ENCODE data around the gene ADAMTS19.

Gene ADAMTS19

DNA sequence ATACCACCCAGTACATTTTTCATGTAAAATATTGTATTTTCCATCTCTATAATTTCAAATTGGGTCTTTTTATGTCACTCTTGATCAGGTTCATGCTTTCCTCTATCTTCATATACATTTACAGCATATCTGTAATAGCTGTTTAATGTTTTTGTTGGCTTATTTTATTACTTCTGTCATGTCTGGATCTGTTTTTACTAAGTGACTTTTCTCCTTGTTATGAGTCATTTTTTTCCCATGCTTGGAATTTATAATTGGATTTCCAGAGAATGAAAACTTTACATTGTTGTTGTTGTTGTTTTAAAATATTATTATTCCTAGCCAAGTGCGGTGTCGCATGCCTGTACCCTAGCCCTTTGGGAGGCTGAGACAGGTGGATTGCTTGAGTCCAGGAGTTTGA, 5.6 kb upstream of the ADAMTS19 start:
- Histone ChIP-seq H4K20me1 (ENCODE audit: insufficient read depth, low read length) (no peaks in the 10 kb centered on the region), H3K79me2 (ENCODE audit: insufficient read depth, low read length) (no peaks in the 10 kb centered on the region), H3K9me2 (ENCODE audit: low read depth, low read length) (no peaks in the 10 kb centered on the region), H3K27ac (ENCODE audit: low read depth, low read length, poor library complexity, severe bottlenecking) (no peak overlapping the region), H3K36me3 (ENCODE audit: insufficient read depth, low read length) (no peaks in the 10 kb centered on the region), H3F3A (ENCODE audit: insufficient read depth, low read length) (no peaks in the 10 kb centered on the region), H3K9ac (ENCODE audit: low read length) (no peak overlapping the region), H3K4me2 (ENCODE audit: low read length) (no peak overlapping the region), H3K4me1 (ENCODE audit: insufficient read depth, low read length, severe bottlenecking) (peaks cover 26% of the 10 kb centered on the region), H3K9me3 (ENCODE audit: low read length) (no peaks in the 10 kb centered on the region), H2AFZ (ENCODE audit: low read length) (no peak overlapping the region), H3K27me3 (ENCODE audit: insufficient read depth, low read length) (no peaks in the 10 kb centered on the region), H3K4me3 (ENCODE audit: low read depth, low read length, poor library complexity, severe bottlenecking) (no peak overlapping the region)
- TF ChIP-seq, protein P1, sequence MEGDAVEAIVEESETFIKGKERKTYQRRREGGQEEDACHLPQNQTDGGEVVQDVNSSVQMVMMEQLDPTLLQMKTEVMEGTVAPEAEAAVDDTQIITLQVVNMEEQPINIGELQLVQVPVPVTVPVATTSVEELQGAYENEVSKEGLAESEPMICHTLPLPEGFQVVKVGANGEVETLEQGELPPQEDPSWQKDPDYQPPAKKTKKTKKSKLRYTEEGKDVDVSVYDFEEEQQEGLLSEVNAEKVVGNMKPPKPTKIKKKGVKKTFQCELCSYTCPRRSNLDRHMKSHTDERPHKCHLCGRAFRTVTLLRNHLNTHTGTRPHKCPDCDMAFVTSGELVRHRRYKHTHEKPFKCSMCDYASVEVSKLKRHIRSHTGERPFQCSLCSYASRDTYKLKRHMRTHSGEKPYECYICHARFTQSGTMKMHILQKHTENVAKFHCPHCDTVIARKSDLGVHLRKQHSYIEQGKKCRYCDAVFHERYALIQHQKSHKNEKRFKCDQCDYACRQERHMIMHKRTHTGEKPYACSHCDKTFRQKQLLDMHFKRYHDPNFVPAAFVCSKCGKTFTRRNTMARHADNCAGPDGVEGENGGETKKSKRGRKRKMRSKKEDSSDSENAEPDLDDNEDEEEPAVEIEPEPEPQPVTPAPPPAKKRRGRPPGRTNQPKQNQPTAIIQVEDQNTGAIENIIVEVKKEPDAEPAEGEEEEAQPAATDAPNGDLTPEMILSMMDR (IDR thresholded peaks at IDR 0.05; ENCODE audit: low read length): no peak
- no peak for TF ChIP-seq EZH2 (IDR thresholded peaks at IDR 0.05; ENCODE audit: borderline replicate concordance, low read length)

- Histone ChIP-seq H3K9ac (ENCODE audit: low read length) (no peak overlapping the region), H3K27ac (ENCODE audit: low read depth, low read length, poor library complexity, severe bottlenecking) (no peak overlapping the region), H3K9me2 (ENCODE audit: low read depth, low read length) (no peaks in the 10 kb centered on the region), H3K9me3 (ENCODE audit: low read length) (no peaks in the 10 kb centered on the region; the same call in 1 of the 2 replicates), H4K20me1 (ENCODE audit: insufficient read depth, low read length) (no peaks in the 10 kb centered on the region), H3K36me3 (ENCODE audit: insufficient read depth, low read length) (no peaks in the 10 kb centered on the region), H3K4me3 (ENCODE audit: low read depth, low read length, poor library complexity, severe bottlenecking) (no peak overlapping the region), H2AFZ (ENCODE audit: low read length) (no peak overlapping the region), H3K4me2 (ENCODE audit: low read length) (no peak overlapping the region), H3K4me1 (ENCODE audit: insufficient read depth, low read length, severe bottlenecking) (peaks cover 26% of the 10 kb centered on the region), H3K27me3 (ENCODE audit: insufficient read depth, low read length) (no peaks in the 10 kb centered on the region), H3K79me2 (ENCODE audit: insufficient read depth, low read length) (no peaks in the 10 kb centered on the region), H3F3A (ENCODE audit: insufficient read depth, low read length) (no peaks in the 10 kb centered on the region)
- TF ChIP-seq EZH2 (IDR thresholded peaks at IDR 0.05; ENCODE audit: borderline replicate concordance, low read length): no peak
- TF ChIP-seq, protein P1 (IDR thresholded peaks at IDR 0.05; ENCODE audit: low read length): no peak
Measured at GRCh38 chr5:129459450-129459776, 685 bp upstream of the ADAMTS19 start.

DNA sequence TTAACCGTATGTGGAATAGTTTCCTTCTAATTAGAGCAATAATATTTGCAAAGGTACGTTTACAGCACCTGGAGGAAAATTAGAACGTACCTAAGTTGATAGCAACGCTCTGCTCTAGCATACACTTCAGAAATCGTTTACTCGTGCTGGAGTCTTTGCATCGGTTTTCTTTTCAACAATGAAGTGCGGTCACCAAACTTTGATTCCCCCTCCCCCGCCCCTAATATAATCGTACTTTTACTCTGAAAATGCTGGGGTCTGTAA, 506 bp downstream of the ADAMTS19 start:
- H3K4me2 ChIP-seq (ENCODE audit: low read length): no peak overlapping the region
- no peaks in the 10 kb centered on the region for H4K20me1 ChIP-seq (ENCODE audit: insufficient read depth, low read length)
- no peak overlapping the region for H2AFZ ChIP-seq (ENCODE audit: low read length)
- TF ChIP-seq, protein P1 (IDR thresholded peaks at IDR 0.05; ENCODE audit: low read length): no peak
- no peak for TF ChIP-seq EZH2 (IDR thresholded peaks at IDR 0.05; ENCODE audit: borderline replicate concordance, low read length)
- no peaks in the 10 kb centered on the region for H3F3A ChIP-seq (ENCODE audit: insufficient read depth, low read length)
- no peak overlapping the region for H3K27ac ChIP-seq (ENCODE audit: low read depth, low read length, poor library complexity, severe bottlenecking)
- H3K4me1 ChIP-seq (ENCODE audit: insufficient read depth, low read length, severe bottlenecking): peaks cover 26% of the 10 kb centered on the region
- no peaks in the 10 kb centered on the region for H3K27me3 ChIP-seq (ENCODE audit: insufficient read depth, low read length)
- no peaks in the 10 kb centered on the region for H3K36me3 ChIP-seq (ENCODE audit: insufficient read depth, low read length)
- H3K79me2 ChIP-seq (ENCODE audit: insufficient read depth, low read length): no peaks in the 10 kb centered on the region
- no peaks in the 10 kb centered on the region for H3K9me2 ChIP-seq (ENCODE audit: low read depth, low read length)
- H3K9me3 ChIP-seq (ENCODE audit: low read length): no peaks in the 10 kb centered on the region; the same call in 1 of the 2 replicates
- H3K4me3 ChIP-seq (ENCODE audit: low read depth, low read length, poor library complexity, severe bottlenecking): no peak overlapping the region
- H3K9ac ChIP-seq (ENCODE audit: low read length): no peak overlapping the region

All from OCI-LY1 (cell line).